Neutrophil (primary cell): ENCODE measurements around the gene PPL.
A peak's percentile ranks its signal among the peaks of the same experiment; 100 is the strongest.

Experiments
- H3K27ac ChIP-seq: fragments of 200-600 bp; sonication (generic); 2 replicates; pipeline ENCODE4 v1.5.1; 2016; ENCODE audit warnings: mild to moderate bottlenecking, moderate library complexity
- H3K27me3 ChIP-seq: fragments of 200-600 bp; sonication (generic); 2 replicates; pipeline ENCODE4 v1.6.0; 2016; ENCODE audit warnings: mild to moderate bottlenecking
- H3K36me3 ChIP-seq: fragments of 200-600 bp; sonication (generic); 2 replicates; pipeline ENCODE4 v1.5.1; 2017
- H3K4me1 ChIP-seq, 2 experiments: fragments of 200-600 bp in 1 of 2; sonication (generic) in 1 of 2; 1 replicate in 1 of 2; 2 replicates in 1 of 2; pipeline versions ENCODE4 v1.5.1 to v1.6.1; 2013 to 2016; ENCODE audit warnings: low read depth in 1 of 2, low read length in 1 of 2, mild to moderate bottlenecking in 1 of 2, moderate library complexity in 1 of 2; ENCODE audit not compliant: control insufficient read depth in 1 of 2, insufficient read depth in 1 of 2
- H3K4me3 ChIP-seq, 2 experiments: fragments of 200-600 bp in 1 of 2; sonication (generic) in 1 of 2; 1 replicate in 1 of 2; 2 replicates in 1 of 2; pipeline ENCODE4 v1.5.1; 2013 to 2016; ENCODE audit warnings: low read depth in 1 of 2, low read length in 1 of 2, mild to moderate bottlenecking in 1 of 2, moderate library complexity in 1 of 2
- H3K9me3 ChIP-seq: fragments of 200-600 bp; sonication (generic); 2 replicates; pipeline ENCODE4 v1.5.1; 2016
- TF ChIP-seq, protein P1 (sequence below): fragments of 200-600 bp; sonication (generic); IDR thresholded peaks from 2 replicates; pipeline ENCODE4 v1.5.1; 2016; ENCODE audit warnings: antibody characterized with exemption

Gene PPL

DNA sequence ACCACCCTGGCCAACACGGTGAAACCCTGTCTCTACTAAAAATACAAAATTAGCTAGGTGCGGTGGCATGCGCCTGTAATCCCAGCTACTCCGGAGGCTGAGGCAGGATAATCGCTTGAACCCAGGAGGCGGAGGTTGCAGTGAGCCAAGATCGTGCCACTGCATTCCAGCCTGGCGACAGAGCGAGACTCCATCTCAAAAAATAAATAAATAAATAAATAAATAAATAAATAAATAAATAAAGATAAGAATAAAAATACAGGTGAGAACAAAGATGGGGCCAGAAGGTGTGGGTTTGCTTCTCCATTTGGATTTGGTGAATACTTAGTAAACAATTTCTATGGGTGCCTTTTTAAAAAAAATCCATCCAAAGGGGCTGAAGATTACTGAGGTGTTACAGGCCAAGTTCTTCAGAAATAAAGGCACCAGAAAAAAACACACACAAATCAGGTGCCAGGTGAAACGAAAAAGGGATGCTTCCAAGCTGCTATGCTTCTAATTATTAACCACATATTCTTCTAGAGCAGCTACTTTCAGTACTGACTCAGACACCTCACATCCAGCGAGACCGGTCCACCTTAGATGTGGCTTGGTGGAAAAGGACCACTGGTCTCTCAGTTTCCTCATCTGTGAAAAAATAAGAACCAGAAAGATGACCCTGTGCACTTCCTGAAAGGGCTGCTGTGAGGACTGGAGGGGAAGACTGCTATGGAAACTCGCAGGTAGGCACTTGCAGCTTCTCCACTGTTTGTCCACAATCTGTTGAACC, 99.0 kb downstream of the PPL start:
- no peaks in the 10 kb centered on the region for H3K27me3 ChIP-seq
- H3K9me3 ChIP-seq = no peaks in the 10 kb centered on the region
- no peaks in the 10 kb centered on the region for H3K4me1 ChIP-seq
- TF ChIP-seq, protein P1, sequence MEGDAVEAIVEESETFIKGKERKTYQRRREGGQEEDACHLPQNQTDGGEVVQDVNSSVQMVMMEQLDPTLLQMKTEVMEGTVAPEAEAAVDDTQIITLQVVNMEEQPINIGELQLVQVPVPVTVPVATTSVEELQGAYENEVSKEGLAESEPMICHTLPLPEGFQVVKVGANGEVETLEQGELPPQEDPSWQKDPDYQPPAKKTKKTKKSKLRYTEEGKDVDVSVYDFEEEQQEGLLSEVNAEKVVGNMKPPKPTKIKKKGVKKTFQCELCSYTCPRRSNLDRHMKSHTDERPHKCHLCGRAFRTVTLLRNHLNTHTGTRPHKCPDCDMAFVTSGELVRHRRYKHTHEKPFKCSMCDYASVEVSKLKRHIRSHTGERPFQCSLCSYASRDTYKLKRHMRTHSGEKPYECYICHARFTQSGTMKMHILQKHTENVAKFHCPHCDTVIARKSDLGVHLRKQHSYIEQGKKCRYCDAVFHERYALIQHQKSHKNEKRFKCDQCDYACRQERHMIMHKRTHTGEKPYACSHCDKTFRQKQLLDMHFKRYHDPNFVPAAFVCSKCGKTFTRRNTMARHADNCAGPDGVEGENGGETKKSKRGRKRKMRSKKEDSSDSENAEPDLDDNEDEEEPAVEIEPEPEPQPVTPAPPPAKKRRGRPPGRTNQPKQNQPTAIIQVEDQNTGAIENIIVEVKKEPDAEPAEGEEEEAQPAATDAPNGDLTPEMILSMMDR = no peak
- H3K36me3 ChIP-seq = peaks cover 92% of the 10 kb centered on the region
- H3K4me3 ChIP-seq = no peak overlapping the region
- peak overlapping the region; percentile 36 for H3K27ac ChIP-seq

DNA sequence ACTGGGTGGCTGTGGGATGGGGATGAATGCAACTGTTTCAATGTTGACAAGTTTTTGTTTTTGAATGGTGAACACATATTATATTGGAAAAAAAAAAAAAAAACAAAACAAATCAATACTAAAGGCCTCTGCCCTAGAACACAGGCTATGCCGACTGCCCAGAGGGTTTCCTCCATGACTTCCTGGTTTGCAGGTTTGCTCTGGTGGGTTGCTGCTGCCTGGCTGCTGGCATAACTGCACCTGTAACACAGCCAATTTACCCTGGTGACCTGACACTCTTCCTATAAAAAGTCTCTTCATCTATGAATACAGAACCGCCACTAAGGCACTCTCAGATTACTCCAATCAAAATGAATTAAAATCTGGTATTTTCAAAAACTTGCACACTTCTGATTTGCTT, 100.2 kb downstream of the PPL start:
- Histone ChIP-seq H3K4me3 (no peak overlapping the region), H3K27me3 (no peaks in the 10 kb centered on the region), H3K36me3 (peaks cover 93% of the 10 kb centered on the region), H3K27ac (no peak overlapping the region), H3K4me1 (no peaks in the 10 kb centered on the region), H3K9me3 (no peaks in the 10 kb centered on the region)
- TF ChIP-seq, protein P1 = no peak

DNA sequence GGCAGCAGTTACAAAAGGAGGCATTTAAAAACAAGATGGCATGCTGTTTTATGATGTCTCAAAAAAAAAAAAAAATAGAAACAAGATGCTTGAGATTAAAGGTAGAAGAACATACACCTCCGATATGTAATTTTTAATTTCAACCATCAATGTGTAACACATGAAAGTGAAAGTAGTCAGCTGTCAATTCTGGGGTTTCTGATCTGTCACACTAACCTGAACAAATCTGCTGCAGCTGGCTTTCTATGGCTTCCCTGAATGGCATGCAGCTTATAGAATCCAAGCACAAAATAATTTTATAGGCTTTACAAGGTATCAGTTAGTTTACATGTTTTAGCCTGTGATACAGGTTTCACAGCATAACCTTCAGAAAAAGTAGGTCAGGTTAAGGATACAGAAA, 103.4 kb downstream of the PPL start:
- H3K36me3 ChIP-seq = peaks cover 93% of the 10 kb centered on the region
- H3K4me3 ChIP-seq = no peak overlapping the region
- peak overlapping the region; percentile 35 for H3K27ac ChIP-seq
- no peaks in the 10 kb centered on the region for H3K9me3 ChIP-seq
- H3K4me1 ChIP-seq = no peaks in the 10 kb centered on the region
- TF ChIP-seq, protein P1 = no peak
- H3K27me3 ChIP-seq = no peaks in the 10 kb centered on the region

DNA sequence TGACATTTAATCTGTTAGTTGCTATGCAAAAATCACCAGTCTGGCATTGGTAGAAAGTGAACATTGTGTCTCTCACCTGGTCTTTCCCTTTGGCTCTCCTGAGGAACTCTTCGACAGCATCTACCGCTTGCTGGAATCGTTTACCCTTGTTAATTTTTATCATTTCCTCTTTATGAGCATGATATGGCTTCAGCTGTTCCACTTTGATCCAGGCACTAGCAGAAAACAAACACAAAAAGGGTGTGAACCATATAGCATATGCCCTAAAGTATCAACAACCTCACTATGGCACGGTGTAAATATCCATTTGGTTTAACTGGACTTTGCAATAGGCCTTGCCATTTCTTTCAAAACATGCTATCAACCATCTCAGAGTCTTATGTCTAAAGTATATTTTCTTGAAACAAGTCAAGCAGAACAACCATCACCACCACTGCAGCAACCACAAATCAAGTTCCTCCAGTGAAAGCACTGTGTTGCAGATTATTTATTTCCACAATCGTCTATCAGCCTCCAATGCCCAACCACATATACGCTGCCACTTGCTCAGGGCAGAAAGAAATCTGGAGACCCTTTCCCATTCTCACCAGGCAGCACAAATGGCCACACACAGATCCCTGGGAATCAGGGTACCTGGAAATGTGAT, 104.1 kb downstream of the PPL start:
- Histone ChIP-seq H3K27ac (no peak overlapping the region), H3K36me3 (peaks cover 94% of the 10 kb centered on the region), H3K4me3 (no peak overlapping the region), H3K4me1 (no peaks in the 10 kb centered on the region), H3K9me3 (no peaks in the 10 kb centered on the region), H3K27me3 (no peaks in the 10 kb centered on the region)
- TF ChIP-seq, protein P1 = no peak
